ENCODE results near the gene CYP8B1.
"Not testable (repeated sequence)": the region's sequence is repeated elsewhere in the genome, so short reads cannot be mapped to it uniquely, and the experiment has no call there.

Gene CYP8B1

DNA sequence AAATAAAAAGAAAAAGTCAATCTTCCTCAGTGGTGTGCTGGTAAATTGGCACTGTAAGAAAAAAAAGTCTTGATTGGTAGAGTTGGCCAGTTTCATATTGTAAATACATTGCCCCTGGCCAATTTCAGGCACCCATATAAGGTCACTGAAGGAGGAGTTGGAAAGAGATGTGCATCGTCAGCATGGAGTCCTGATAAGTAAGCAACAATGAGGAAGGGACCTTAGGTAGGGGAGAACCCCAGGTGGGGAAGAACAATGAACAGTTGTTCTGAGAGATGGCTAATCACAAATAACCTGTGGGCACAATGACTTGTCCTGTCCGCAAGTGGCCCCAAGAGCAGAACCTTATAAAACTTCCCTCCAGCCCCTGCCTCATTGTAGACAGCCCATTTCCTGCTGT lies 8.6 kb upstream of the CYP8B1 start:
- no peak for DNase-seq

DNA sequence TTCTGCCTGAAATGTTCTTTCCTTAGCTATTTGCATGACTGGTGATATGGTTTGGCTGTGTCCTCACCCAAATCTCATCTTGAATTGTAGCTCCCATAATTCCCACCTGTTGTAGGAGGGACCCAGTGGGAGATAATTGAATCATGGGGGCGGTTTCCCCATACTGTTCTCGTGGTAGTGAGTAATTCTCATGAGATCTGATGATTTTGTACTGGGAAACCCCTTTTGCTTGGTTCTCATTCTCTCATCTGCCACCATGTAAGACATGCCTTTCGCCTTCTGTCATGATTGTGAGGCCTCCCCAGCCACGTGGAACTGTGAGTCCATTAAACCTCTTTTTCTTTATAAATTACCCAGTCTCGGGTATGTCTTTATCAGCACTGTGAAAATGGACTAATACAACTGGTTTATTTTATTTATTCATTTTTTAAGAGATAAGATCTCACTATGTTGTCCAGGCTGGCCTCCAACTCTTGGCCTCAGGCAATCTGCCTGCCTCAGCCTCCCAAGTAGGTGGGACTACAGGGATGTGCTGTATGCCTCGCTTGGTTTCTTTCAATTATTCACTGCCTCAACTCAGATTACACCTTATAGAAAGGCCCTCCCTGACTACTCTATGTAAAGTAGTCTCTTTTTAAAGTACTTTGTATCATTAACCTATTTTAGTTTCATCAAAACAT lies 7.7 kb upstream of the CYP8B1 start:
- DNase-seq = not testable (repeated sequence)

DNA sequence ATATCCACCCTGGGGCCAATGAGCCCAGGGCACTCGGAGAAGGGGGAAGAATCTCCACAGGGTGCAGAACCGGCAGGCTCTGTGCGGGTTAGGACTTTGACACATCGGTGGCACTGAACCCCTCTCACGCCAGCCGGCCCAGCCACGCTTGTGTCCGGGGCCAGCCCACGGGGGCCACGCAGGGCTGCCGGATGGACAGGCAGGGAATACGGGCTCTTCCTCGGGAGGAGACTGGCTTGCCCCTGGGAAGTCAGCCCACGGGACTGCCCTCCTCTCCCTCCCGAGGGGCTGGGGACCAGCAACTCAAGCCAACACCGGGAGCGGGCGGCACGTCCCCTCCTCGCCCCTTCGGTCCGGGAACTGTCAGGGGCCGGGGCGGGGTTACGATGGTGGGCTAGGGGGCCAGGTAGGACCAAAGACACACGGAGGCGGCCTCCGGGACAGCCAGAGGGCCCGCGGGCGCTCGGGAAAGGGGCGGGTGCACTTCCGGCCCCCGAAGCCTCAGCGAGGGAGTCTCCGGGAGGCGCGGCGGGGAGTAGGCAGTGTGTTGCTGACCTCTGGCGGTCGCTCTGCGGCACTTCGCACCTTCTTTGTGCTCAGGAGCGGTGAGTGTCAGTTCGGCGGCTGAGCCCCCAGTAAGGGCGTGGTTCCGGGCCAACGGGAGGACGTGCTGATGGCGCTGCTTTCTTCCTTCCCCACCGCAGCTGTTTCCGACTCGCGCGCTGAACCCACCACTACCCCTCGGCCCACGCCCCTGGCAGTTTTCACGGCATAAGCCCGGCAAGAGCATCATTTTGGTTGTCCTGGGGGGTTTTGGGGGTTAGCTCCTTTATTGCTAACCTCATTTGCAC lies 5.1 kb upstream of the CYP8B1 start:
- peak; percentile 84 for DNase-seq

DNA sequence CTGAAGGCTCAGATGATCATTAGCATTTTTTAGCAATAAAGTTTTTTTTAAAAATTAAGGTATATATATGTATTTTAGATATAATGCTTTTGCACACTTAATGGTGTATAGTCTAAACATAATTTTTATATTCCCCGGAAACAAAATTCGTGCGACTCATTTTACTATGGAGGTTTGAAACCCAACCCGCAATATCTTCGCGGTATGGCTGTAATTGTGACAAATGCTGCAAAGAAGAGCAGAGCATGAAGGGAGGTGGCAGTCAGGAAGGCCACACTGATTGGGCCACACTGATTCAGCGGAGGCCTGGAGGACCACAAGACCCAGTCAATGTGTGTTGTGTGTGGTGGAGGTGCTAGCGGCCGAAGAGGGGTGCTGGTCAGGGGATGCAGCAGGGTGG lies 4.5 kb upstream of the CYP8B1 start:
- no peak for DNase-seq

DNA sequence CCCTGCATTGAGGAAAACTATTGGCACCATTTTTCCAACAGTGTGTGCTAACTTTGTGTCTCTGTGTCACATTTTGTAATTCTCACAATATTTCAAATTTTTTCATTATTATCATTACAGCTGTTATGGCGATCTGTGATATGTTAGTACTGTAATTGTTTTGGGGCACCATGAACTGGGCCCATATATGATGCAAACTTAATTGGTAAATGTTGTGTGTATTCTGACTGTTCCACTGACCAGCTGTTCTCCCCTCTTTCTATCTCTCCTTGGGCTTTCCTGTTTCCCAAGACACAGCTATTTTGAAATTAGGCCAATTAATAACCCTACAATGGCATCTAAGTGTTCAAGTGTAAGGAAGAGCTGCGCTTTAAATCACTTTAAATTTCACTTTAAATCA lies 2.2 kb upstream of the CYP8B1 start:
- no peak for DNase-seq

DNA sequence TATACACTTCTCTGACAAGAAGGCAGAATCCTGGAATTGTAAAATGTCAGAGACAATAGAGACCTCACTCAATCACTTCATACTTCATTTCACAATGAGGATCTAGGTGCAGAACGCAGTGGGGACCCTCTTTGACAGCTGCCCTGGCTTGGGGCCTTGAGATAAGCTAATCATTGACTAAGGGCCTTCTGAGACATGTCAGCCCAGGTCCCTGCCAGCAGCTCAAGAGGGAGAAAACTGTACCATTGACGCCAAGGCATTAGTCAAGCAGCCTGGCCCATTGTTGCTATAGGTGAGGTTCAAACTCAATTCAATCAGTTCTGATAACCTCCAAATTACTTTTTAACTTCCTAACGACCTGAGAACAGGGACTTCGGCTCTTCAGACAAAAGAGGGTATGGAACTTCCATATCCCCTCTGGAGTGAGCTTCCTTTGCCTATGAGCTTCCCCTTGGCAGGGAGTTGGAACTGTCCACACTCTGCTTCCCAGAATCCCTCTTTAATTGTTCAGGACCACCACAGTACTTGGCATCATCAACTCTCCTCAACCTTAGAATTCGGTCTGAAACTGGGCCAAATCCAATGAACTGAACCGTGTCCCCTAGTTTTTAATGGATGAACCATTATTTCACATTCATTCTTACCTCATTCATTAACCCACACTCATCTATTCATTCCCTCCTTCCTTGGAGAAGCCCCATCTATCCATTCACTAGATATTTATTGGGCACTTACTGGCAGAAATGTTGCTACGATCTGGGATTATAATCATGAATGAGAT lies 1.5 kb upstream of the CYP8B1 start:
- DNase-seq = no peak

DNA sequence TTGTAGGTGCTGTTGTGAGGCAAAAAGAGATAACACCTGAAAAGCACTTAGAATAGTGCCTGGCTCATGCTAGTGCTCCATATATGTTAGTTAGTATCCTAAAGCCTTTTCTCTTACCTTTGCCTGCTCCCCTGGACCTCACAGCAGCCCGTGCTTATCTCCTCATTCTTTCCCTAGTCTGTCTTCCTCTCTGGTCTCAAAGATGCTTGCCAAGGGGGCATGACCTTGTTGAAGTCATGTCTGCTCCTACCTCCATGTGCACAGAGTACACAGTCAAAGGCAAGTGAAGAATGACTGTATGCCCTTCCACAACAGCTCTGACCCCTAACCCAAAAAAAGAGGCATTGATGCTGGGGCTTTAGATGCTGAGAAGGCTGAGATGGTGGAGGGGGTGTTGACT lies 722 bp upstream of the CYP8B1 start:
- DNase-seq = no peak

DNA sequence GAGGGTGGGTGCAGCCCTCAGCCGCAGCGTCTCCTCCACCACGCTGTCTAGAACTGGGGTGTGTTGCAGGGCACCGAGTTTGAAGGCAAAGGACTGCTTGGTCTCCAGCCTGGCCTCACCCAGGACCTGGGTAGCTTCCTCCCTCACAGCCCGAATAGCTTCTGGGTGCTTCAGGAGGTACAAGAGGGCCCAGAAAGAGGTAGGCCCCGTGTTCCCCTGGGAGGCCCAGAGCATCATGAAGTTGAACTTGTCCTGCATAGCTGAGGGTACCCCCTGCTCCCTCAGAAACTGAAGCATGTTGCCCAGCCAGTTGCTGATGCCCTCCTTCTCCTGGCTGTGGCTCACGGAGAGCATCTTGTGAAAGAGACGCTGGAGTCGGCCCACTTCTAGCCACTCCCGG lies 930 bp downstream of the CYP8B1 start:
- DNase-seq = no peak

DNA sequence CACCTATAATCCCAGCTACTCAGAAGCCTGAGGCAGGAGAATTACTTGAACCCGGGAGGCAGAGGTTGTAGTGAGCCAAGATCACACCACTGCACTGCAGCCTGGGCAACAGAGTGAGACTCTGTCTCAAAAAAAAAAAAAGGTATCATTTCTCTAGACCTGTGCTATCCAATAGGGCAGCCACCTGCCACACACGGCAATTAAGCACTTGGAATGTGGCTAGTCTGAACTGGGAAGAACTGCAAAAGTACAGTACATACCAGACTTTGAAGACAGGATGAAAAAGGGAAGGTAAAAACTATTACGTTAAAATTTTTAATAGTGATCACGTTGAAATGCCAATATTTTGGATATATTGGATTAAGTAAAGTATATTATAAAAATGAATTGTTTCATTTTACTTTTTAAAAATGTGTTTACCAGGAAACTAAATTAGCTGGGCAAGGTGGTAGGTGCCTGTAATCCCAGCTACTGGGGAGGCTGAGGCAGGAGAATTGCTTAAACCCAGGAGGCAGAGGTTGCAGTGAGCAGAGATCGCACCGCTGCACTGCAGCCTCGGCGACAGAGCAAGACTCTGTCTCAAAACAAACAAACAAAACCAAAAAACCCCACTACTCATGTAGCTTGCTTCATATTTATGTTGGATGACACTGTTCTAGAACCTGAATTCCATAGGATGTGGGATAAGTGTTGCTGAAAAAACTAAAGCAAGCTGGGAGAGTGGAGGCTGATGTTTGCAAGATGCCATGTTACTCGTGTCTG lies 2.3 kb downstream of the CYP8B1 start:
- no peak for DNase-seq

DNA sequence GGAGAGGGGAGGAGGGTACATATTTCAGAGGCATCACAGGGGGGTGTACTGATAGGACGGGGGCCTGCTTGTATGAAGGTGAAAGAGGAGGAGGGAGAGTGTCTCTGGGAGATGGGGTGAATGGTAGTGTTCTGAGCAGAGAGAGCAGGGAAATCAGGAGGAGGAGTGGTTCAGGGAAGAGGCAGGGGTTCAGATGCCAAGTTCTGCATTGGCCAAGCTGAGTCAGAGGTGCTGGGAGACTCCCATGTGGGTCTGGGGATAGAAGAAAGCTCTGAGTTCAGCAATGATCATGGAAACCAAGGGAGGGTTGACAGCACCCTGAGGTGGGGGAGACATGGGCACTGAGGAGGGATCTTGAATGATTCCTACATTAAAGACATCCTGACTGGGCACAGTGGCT lies 3.0 kb downstream of the CYP8B1 start:
- DNase-seq = no peak

DNA sequence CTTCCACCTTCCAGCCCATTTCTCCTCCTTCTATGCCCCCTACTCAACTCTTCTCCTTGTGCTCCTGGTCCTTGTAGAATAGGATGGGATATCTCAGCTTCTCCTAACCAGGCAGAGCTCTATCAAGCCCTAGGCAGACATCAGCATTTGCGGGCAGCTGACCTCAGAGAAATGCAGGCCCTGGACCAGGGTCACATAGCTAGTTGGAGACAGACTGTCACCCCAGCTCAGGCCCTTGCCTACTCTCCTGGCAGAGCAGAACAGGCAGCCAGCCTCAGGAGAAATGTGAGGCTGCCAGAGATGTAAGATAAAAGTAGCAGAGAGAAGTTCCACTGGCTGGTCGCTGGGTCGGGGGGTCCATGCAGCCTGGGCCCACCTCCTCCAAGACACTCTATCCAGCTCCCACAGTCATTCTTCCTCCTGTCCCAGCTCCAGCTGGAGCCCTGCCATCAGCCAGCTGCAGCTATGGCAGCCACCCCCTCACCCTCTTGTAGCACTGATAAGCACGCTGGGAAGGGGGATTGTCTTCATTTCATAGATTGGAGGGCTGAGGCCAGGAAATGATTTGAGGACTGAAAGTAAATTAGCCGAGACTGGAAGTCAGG lies 4.0 kb downstream of the CYP8B1 start:
- DNase-seq = no peak

DNA sequence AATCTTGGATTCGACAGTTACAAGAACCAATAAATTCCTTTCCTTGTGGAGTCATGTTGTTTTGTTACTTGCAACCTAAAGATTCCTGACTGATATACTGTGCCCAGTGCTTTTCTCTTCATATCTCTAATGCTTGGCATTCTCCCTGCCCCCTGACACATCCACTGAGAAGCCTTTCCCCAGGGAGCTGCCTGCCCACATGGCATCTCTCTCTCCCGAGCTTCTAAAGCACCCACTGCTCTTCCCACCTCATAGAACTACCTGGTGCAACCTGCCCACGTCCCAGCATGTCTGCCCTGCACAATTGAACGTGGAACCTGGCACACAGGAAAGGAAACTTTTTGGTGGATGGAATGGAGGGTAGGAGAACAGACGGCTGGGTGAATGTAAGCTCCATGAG lies 6.8 kb downstream of the CYP8B1 start:
- no peak for DNase-seq

DNA sequence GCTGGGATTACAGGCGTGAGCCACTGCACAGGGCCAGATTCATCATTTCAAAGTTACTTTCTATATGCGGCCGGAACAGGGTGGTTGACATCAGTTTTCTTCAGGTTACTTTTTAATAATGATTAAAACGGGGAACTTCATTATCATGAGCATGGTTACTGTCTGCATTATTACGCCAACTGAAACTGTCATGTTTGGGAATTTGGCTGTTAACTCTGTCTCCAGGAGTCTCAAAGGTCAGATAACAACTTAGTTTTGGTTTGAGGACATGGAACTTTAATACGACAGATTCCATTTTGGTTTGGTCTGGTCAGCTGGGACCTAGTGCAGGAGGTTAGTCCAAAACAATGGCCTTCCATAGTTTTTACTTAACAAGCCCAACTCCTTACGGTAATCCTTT lies 8.5 kb downstream of the CYP8B1 start:
- no peak for DNase-seq

DNA sequence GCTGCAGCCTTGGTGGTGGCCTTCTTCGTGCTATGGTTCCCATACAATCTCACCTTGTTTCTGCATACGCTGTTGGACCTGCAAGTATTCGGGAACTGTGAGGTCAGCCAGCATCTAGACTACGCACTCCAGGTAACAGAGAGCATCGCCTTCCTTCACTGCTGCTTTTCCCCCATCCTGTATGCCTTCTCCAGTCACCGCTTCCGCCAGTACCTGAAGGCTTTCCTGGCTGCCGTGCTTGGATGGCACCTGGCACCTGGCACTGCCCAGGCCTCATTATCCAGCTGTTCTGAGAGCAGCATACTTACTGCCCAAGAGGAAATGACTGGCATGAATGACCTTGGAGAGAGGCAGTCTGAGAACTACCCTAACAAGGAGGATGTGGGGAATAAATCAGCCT lies 10.4 kb downstream of the CYP8B1 start:
- no peak for DNase-seq

DNA sequence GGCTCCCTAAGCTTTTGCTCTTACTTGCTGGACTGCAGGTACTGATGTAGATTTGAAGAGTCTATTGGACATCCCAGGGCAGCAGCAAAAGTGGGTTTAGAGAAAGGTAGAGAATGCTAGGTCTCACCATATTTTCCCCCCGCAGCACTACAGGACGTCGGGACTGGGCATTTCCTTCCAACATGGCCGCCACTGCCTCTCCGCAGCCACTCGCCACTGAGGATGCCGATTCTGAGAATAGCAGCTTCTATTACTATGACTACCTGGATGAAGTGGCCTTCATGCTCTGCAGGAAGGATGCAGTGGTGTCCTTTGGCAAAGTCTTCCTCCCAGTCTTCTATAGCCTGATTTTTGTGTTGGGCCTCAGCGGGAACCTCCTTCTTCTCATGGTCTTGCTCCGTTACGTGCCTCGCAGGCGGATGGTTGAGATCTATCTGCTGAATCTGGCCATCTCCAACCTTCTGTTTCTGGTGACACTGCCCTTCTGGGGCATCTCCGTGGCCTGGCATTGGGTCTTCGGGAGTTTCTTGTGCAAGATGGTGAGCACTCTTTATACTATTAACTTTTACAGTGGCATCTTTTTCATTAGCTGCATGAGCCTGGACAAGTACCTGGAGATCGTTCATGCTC lies 11.2 kb downstream of the CYP8B1 start:
- DNase-seq = no peak

DNA sequence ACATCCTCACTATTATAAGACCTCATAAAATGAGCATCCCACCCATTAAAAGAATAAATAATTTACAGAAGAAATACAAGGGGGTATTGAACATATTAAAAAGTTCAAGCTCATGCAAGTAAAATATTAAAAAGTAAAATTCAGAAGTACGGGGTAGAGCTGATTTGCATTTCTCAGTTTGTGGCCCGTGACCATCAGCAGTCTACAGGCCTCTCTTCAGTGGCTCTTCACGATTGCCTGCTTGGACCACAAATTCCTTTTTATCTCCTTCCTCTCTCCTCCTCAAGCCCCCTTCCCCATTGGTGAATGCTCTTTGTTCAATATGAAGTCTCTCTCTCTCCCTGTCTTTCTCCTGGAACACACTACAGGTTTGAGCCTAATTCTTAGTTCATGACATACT lies 19.1 kb downstream of the CYP8B1 start:
- DNase-seq = no peak

DNA sequence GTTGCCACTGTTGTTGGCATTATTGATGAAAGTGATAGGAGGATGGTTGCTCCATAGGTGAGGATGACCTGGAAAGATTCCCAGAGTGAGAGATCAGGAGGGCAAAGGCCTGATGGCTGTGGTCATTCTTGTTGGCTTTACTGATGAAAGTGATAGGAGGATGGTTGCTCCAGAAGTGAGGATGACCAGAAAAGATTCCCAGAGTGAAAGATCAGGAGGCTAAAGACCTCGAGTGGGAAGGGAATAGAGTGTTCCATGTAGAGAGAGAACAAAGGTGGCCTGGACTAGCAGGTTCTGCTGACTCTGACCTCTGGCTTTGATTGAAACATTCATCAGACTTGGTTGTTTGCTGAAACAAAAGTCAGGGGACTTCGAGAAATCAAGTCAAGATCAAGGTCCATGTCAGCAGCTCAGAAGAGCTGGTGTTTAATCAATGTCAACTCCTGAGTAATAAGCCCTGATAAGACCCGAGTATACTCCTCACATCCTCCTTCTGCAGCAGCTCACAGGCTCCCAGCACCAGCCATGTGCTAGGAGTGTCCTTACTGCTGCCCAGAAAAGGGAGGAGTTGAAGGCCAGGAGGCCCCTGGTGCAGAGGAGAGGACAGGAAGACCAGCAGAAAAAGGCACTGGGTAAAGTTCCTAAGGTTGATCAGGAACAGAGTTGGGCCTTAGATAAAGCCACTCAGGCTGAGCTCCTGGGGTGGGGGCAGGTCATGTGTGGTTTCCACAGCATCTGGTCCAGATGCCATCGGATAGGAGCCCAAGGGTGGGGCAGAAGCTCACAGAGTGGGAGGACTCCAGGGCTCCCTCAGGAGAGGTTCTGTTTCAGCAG lies 19.9 kb downstream of the CYP8B1 start:
- no peak for DNase-seq

DNA sequence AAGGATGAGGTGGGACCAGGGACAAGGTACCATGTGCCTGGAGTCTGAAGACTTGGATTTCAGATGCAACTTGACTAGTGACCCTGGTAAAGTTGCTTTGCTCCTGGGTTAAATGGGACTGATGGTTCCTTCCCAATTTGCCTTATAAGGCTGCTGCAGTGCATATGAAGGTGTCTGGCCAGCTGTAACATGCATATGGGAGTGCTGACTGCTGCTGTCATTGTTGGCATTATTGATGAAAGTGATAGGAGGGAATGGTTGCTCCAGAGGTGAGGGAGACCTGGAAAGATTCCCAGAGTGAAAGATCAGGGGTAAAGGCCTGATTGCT lies 20.5 kb downstream of the CYP8B1 start:
- DNase-seq = no peak

DNA sequence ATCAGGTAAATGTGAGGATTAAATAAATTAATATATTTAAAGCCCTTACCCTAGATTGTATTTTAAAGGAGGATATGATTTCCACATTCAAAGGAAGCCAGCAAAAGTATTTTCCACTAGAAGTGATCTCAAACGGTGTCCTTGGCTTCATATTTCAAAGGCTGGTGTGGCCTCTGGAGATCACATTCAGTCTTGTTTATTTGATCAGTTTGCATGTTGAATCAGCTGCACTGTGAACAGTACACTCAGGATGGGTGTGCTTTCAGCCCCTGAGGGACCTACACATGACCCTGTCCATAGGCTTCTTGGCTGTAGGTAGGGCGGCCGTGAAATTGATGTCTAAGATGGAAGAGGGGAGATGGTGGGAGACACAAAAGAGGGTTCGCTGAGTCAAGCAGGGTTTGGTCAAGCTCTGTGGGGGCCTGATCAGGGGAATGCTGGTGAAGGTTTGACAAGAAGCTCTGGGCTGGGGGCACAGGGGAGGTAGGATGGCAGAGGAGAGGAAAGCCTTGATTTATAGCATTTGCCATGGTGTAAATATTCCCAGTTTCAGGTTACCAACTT lies 21.9 kb downstream of the CYP8B1 start:
- no peak for DNase-seq

DNA sequence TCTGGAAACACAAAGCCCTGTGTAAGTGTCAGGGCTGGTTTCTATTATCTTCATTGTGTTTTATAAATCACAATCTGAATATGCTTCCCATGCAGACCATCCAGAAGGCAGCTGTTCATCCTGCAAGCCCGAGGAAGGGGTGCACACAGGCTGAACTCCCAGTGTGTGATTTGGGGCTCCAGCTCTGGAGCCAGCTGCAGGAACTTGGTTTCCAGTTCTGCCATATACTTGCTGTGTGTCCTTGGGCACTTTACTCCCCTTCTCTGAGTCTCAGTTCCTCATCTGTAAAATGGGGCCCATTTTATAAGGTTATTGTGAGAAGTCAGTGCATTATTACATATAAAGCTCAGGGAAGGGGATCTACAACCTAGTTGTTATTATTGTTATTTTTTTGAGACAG lies 22.6 kb downstream of the CYP8B1 start:
- DNase-seq = no peak

DNA sequence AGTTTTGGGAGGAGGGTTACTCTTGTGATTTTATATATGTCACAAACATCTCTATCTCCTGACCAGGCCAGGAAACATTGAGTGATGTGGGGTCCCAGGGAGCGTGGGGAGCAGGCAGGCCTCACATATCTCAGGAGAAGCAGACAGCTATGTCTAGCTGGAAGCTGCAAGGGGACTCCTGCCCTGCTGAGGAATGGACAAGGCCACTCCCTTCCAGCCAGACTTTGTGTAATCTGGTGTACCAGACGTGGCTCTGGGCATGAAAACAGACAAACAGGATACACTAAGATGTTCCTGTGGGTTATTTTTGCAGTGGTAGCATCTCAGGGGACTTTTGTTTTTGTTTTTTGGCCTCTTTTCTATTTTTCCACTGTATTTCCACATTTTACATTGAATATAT lies 23.2 kb downstream of the CYP8B1 start:
- DNase-seq = no peak
